GM12892 (cell line): ENCODE data around the gene PRICKLE1.

Experiments
- DNase-seq: peaks from one replicate; pipeline ENCODE4 v3.0.0; 2011; ENCODE audit not compliant: insufficient read length
- FAIRE-seq: peaks from 2 replicates; lab custom pipeline; 2011; peaks lifted over from hg19 to GRCh38; lab: Jason Lieb, UNC
- POLR2A ChIP-seq: IDR thresholded peaks from 2 replicates; pipeline ENCODE4 v1.6.1; 2011; ENCODE audit warnings: low read depth, low read length, control low read depth
- POLR2AphosphoS5 ChIP-seq: IDR thresholded peaks from 2 replicates; pipeline ENCODE4 v1.6.1; 2011; ENCODE audit warnings: low read depth, low read length, control low read depth
- TAF1 ChIP-seq: IDR thresholded peaks from 2 replicates; pipeline ENCODE4 v1.6.1; 2011; ENCODE audit warnings: low read depth, mild to moderate bottlenecking, control low read depth, low read length, borderline replicate concordance

PRICKLE1 gene

DNA sequence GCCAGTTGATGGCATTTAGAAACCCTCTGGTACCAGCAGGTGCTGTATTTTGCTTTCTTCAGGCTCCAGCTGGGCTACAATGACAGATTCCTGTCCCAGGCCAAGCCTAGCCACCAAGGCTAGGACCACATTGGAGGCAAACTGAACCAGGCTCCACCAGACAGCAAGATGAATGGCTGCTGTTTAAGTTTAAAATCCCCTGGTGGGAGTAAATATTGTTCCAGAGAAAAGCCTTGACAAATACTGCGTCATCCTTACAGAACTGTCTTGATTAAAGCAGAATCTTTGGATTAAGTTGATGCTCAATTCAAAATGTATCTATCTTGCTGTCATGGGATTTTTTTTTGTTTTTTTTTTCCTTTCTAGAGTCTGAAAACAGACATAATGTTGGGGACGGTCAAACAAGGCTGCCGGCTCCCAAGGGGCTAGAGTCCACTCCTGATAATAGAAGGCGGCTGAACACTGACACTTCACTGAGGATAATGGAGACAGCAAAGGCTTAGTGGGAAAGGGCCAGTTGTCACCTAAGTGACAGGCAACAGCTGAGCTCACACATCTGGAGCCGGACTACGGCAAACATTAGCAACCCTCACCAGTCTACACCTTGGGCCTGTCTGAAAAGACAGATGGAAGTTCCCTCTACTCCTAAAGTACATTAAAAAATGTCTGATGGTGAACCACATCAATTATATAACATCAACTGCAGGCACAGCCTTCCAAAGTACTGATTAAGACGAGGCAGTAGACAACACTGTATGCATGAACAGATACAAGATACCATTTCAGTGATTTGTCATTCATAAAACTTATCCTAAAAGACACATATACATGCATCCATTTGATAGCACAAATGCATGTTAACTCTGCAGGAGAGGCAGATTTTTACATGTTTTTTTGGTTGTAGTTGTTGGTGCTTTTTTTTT, 1.7 kb downstream of the PRICKLE1 start:
- FAIRE-seq (no peak), DNase-seq (no peak)
- no peak for TF ChIP-seq POLR2AphosphoS5
- no peak for TF ChIP-seq POLR2A
- TF ChIP-seq TAF1: no peak

- FAIRE-seq (no peak), DNase-seq (no peak)
- TF ChIP-seq POLR2AphosphoS5 (no peak), POLR2A (no peak), TAF1 (no peak)
Measured at GRCh38 chr12:42586268-42586667, 3.3 kb downstream of the PRICKLE1 start.

- no peak for FAIRE-seq
- TF ChIP-seq POLR2A (no peak), TAF1 (no peak), POLR2AphosphoS5 (no peak)
- DNase-seq: no peak
Measured at GRCh38 chr12:42585841-42586216, 3.7 kb downstream of the PRICKLE1 start.

DNA sequence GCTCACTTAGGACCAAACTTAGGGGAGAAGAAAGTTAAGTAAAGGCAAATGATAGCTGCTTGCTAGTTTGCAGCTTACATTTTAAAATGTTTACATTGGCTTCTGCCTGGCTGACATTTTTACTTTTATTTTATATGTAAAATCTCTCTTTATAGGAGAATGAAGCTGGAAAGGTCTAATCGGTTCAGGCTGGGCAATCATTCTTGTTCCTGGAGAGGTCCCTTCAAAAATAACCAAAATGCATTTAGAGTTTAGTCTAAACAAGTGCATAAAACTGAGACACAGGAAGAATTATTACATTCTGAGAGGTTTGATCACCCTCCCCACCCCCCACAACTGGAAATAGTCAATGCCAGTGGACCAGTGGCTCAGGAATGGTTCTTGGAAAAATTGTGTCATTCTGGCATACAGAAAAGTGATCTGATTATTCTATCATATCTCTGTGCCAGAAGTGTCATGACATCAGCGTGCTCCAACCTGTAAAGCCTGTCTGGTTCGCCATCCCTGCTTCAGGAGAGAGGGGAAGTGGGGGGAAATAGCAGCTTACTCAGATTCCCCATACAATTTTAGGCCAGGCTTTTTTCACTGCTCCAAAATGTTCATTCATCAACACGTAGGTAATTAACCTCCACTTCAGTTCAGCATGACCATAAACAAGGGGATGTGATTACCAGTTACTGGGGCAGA, 4.2 kb downstream of the PRICKLE1 start:
- FAIRE-seq: no peak
- no peak for TF ChIP-seq TAF1
- TF ChIP-seq POLR2AphosphoS5: no peak
- TF ChIP-seq POLR2A: no peak

DNA sequence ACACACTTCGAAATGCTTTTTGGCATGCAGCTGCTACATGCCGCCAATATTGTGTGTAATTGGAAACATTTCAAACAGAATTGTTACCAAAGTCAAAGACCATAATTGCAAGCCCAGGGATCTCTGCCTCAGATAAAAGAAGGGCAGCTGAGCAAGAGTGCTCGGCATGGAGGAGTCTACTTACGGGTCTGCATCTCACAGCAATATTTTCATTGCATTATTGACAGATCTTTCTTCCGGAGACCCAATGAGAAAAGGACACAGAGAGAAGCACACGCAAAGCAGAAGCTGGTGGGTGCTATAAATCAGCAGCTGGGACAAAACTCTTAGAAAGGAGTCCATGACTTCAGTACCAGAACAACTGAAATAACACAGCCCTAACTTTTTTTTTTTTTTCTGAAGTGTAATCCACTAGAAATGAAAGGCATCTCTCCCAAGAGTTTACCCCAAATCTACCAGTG, 4.9 kb downstream of the PRICKLE1 start:
- TF ChIP-seq TAF1 (no peak), POLR2AphosphoS5 (no peak), POLR2A (no peak)
- no peak for FAIRE-seq
- no peak for DNase-seq

More for the DNA sequence above, 4.2 kb downstream of the PRICKLE1 start:
- no peak for DNase-seq

DNA sequence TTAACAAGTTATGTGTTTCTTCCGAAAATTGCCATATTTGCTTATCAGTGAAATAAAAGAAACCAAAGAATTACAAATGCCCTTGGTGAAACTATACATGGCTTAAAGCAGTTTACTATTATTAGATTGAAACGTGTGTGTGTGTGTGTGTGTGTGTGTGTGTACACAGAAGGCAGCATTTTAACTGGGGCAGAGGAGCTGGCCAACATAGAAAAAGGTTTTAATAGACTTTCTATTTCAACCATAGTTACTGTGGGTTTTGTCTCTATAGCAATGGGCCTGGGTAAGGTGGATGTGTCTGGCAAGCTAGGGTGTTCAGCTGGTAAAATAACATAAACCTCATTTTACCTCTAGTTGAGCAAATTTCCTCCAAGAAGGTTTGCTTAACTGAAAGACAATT, 6.5 kb downstream of the PRICKLE1 start:
- FAIRE-seq: no peak
- no peak for DNase-seq

GRCh38 chr12:42582498-42582897, 7.0 kb downstream of the PRICKLE1 start:
- FAIRE-seq (no peak), DNase-seq (no peak)
- TF ChIP-seq TAF1: no peak
- no peak for TF ChIP-seq POLR2AphosphoS5
- no peak for TF ChIP-seq POLR2A

More for the DNA sequence above, 6.5 kb downstream of the PRICKLE1 start:
- TF ChIP-seq TAF1 (no peak), POLR2AphosphoS5 (no peak), POLR2A (no peak)

DNA sequence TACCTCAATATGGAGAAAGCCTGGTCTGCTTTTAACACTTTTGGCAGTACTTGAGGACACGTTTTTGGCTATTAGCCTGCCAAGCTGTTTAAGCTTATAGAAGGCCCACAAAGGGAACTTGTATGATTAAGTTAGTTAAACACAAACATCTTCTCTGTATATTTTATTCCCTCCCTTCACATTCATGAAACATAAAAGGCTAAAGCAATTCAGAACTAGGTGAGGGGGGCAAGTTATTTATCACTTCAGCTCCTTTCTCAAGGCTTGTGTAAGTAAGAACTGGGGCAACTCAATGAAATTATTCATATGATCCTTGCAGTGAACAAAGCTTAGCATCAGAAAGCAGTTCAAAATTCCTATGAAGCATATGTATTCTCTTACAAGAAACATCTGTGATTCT, 7.5 kb downstream of the PRICKLE1 start:
- DNase-seq (no peak), FAIRE-seq (no peak)
- no peak for TF ChIP-seq POLR2AphosphoS5
- TF ChIP-seq TAF1: no peak
- no peak for TF ChIP-seq POLR2A

- no peak for TF ChIP-seq POLR2AphosphoS5
- no peak for TF ChIP-seq POLR2A
- TF ChIP-seq TAF1: no peak
- FAIRE-seq (no peak), DNase-seq (no peak)
Measured at GRCh38 chr12:42576374-42576773, 13.2 kb downstream of the PRICKLE1 start.

- FAIRE-seq (no peak), DNase-seq (no peak)
- TF ChIP-seq POLR2A (no peak), POLR2AphosphoS5 (no peak), TAF1 (no peak)
Measured at GRCh38 chr12:42575717-42576116, 13.8 kb downstream of the PRICKLE1 start.

DNA sequence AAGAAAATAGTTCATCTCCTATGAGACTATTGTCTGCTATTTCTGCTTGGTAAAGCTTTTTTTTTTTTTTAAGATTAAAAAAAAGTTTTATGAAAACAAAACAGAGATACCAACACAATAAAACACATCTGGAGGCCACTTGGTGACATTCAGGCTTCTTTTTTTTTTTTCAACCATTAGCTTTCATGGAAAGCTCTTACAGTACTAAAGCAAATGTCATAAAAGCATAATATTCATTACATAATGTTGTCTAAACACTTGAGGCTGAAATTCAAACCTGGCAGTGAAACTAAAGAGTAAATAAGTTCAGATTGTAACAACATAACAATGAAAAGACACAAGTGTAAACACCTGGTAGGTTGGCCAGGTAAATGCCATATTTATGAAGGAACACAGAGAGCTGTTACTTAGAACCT, 14.7 kb downstream of the PRICKLE1 start:
- FAIRE-seq (no peak), DNase-seq (no peak)
- TF ChIP-seq POLR2A: no peak
- TF ChIP-seq TAF1: no peak
- TF ChIP-seq POLR2AphosphoS5: no peak
